ENCODE results near the gene ACVR2A. TPM values are rescaled to one million over a fixed set of nuclear protein-coding genes. Genes with fewer than 3 reads are reported as not detected.

The ACVR2A gene
- total and polyA plus RNA-seq, 2 of the 4 experiments (the other 2 are of a cell fraction), result 1.8 to 6.8 TPM

GRCh38 chr2:147810883-147811765, 33.7 kb upstream of the ACVR2A start:
- intact Hi-C loops (cut with micrococcal nuclease), result no loop called here
- no peak overlapping the region for H4K91ac ChIP-seq (ENCODE audit: insufficient read depth, low read depth, low read length)
- TF ChIP-seq FOS (IDR thresholded peaks at IDR 0.05; ENCODE audit: low read depth, low read length) (no peak), USF2 (IDR thresholded peaks at IDR 0.05; ENCODE audit: low read depth, low read length) (no peak), RFX5 (IDR thresholded peaks at IDR 0.05; ENCODE audit: low read depth, low read length) (no peak), MXI1 (IDR thresholded peaks at IDR 0.05; ENCODE audit: borderline replicate concordance, low read depth, low read length) (no peak), CEBPB (IDR thresholded peaks at IDR 0.05; ENCODE audit: low read depth, low read length) (no peak), NFE2L2 (IDR thresholded peaks at IDR 0.05; ENCODE audit: low read depth, low read length) (no peak), MAZ (IDR thresholded peaks at IDR 0.05; ENCODE audit: borderline replicate concordance, low read depth, low read length) (no peak), ELK1 (IDR thresholded peaks at IDR 0.05; ENCODE audit: borderline replicate concordance, low read depth, low read length) (no peak), CHD1 (IDR thresholded peaks at IDR 0.05; ENCODE audit: low read depth, low read length) (no peak), BHLHE40 (IDR thresholded peaks at IDR 0.05; ENCODE audit: low read depth, low read length) (no peak), MAFK (IDR thresholded peaks at IDR 0.05; ENCODE audit: low read depth, low read length) (no peak), POLR2A (IDR thresholded peaks at IDR 0.05; ENCODE audit: low read depth, low read length) (no peak), RCOR1 (IDR thresholded peaks at IDR 0.05; ENCODE audit: insufficient replicate concordance, low read length) (no peak), SMC3 (IDR thresholded peaks at IDR 0.05; ENCODE audit: low read depth, low read length) (no peak), CTCF (conservative IDR thresholded peaks at IDR 0.05; ENCODE audit: low read depth, low read length) (no peak), RAD21 (IDR thresholded peaks at IDR 0.05; ENCODE audit: low read length) (no peak)
- H3K56ac ChIP-seq (ENCODE audit: extremely low read depth, insufficient read depth, low read length), result no peak overlapping the region
- H3K14ac ChIP-seq (replicated peaks; ENCODE audit: low read depth, low read length), result no peak overlapping the region
- H4K20me1 ChIP-seq (ENCODE audit: insufficient read depth, low read length), result no peaks in the 10 kb centered on the region
- in situ Hi-C loops (cut with MboI; ENCODE audit: low sequenced_read_pairs), result no loop called here
- H3K27me3 ChIP-seq (ENCODE audit: control insufficient read depth, insufficient read depth, low read length), result no peaks in the 10 kb centered on the region
- no peak overlapping the region for H2AK9ac ChIP-seq (replicated peaks; ENCODE audit: low read depth, low read length, poor library complexity)
- no peak overlapping the region for H3K4ac ChIP-seq (ENCODE audit: low read depth, low read length)
- no peaks in the 10 kb centered on the region for H3K79me1 ChIP-seq (ENCODE audit: low read depth in 1 of 2, low read length in 2 of 2)
- no peak overlapping the region for H2AFZ ChIP-seq (replicated peaks; ENCODE audit: low read length, poor library complexity)
- no peak overlapping the region for H2AK5ac ChIP-seq (ENCODE audit: low read depth, low read length)
- H2BK5ac ChIP-seq (ENCODE audit: low read depth, low read length, poor library complexity, severe bottlenecking), result no peak overlapping the region
- H3K9me3 ChIP-seq (ENCODE audit: control insufficient read depth, insufficient read depth, low read length), result no peaks in the 10 kb centered on the region
- H3K4me2 ChIP-seq (ENCODE audit: low read depth, low read length), result no peak overlapping the region
- H4K5ac ChIP-seq (ENCODE audit: low read depth, low read length), result no peak overlapping the region
- H2BK15ac ChIP-seq (ENCODE audit: low read depth, low read length), result no peak overlapping the region
- no peaks in the 10 kb centered on the region for H3K4me1 ChIP-seq (ENCODE audit: control insufficient read depth, insufficient read depth, low read length)
- H3K27ac ChIP-seq (ENCODE audit: insufficient read depth, low read length), result no peak overlapping the region
- ATAC-seq (ENCODE audit: low read depth), result no peak
- no peak overlapping the region for H3K9ac ChIP-seq (ENCODE audit: low read depth, low read length)
- H3K9me1 ChIP-seq (ENCODE audit: insufficient read depth, low read length), result no peaks in the 10 kb centered on the region
- no peak overlapping the region for H3K18ac ChIP-seq (ENCODE audit: low read depth, low read length)
- no peak overlapping the region for H2BK20ac ChIP-seq (ENCODE audit: low read depth, low read length)
- ChIA-PET CTCF (no interaction called here), POLR2A (ENCODE audit: unreplicated experiment) (no interaction called here)
- dilution Hi-C loops (cut with HindIII; ENCODE audit: low sequenced_read_pairs, unreplicated experiment), result no loop called here
- no peak overlapping the region for H3K23ac ChIP-seq (ENCODE audit: low read depth, low read length)
- H3K36me3 ChIP-seq (ENCODE audit: control insufficient read depth, insufficient read depth, low read length), result no peaks in the 10 kb centered on the region
- no peak overlapping the region for H3K4me3 ChIP-seq (ENCODE audit: insufficient read depth, low read depth, low read length)
- BruUV-seq (replicated peaks), result no TSS peak
- H4K8ac ChIP-seq (ENCODE audit: low read depth in 2 of 2, low read length in 2 of 2), result no peak overlapping the region
- DNase-seq, result no peak
- H2BK120ac ChIP-seq (ENCODE audit: low read depth, low read length), result no peak overlapping the region
